Activated naive CD4-positive, alpha-beta T cell treated with anti-CD3 and anti-CD28 coated beads for 36 hours (primary cell): Measurements from ENCODE around the gene SPDEF. TPM values are rescaled to one million over a fixed set of nuclear protein-coding genes. Genes with fewer than 3 reads are reported as not detected.

Source experiments
- CTCF ChIA-PET: fragments of 350-600 bp; sonication (Branson Sonifier 250); formaldehyde crosslinking; loops from one replicate; lab custom pipeline; 2021; ENCODE audit warnings: antibody characterized with exemption; lab: Charles Lee
- DNase-seq: peaks from one replicate; pipeline ENCODE4 v3.0.0-alpha.2; 2020
- H3K27ac Mint-ChIP-seq: one replicate; pipeline ENCODE4 v1.8.0; 2021; ENCODE audit warnings: mild to moderate bottlenecking, mixed read lengths
- H3K27me3 Mint-ChIP-seq: one replicate; pipeline ENCODE4 v1.8.0; 2021; ENCODE audit warnings: low read depth, mixed read lengths
- H3K36me3 Mint-ChIP-seq: one replicate; pipeline ENCODE4 v1.8.0; 2021; ENCODE audit warnings: low read depth, mixed read lengths
- H3K4me1 Mint-ChIP-seq: one replicate; pipeline ENCODE4 v1.8.0; 2021; ENCODE audit warnings: low read depth, mixed read lengths
- H3K4me3 Mint-ChIP-seq: one replicate; pipeline ENCODE4 v1.8.0; 2021; ENCODE audit warnings: mild to moderate bottlenecking, moderate library complexity, mixed read lengths
- H3K9me3 Mint-ChIP-seq: one replicate; pipeline ENCODE4 v1.8.0; 2021; ENCODE audit warnings: mixed read lengths
- intact Hi-C: fragments of 100-400 bp; cut with micrococcal nuclease; formaldehyde crosslinking; loops from one replicate; pipeline ENCODE4 v1.15.1; 2023
- total RNA-seq, 2 experiments: library from RNA; stranded (reverse); gene quantifications; one replicate each; pipeline ENCODE4 v1.2.3, GENCODE V29; 2021

Gene SPDEF
- total RNA-seq, 2 experiments from 2014 or later = 0.24 to 0.35 TPM

GRCh38 chr6:34509782-34510181 lies 46.3 kb downstream of the SPDEF start:
- no peak overlapping the region for H3K27ac Mint-ChIP-seq
- H3K27me3 Mint-ChIP-seq = no peaks in the 10 kb centered on the region
- intact Hi-C loops = no loop called here
- CTCF ChIA-PET = interaction anchor here (0.9 to 1.0 kb wide), 2 partner anchors 36 to 98 kb away, joined by 3 to 5 read pairs; no protein-coding TSS in a partner anchor
- no peaks in the 10 kb centered on the region for H3K36me3 Mint-ChIP-seq
- peaks cover 5% of the 10 kb centered on the region for H3K9me3 Mint-ChIP-seq
- no peak overlapping the region for H3K4me3 Mint-ChIP-seq
- H3K4me1 Mint-ChIP-seq = no peaks in the 10 kb centered on the region
- no peak for DNase-seq

- CTCF ChIA-PET = no interaction called here
- Mint-ChIP-seq H3K27ac (no peak overlapping the region), H3K36me3 (no peaks in the 10 kb centered on the region), H3K4me1 (no peaks in the 10 kb centered on the region), H3K9me3 (peaks cover 5% of the 10 kb centered on the region), H3K27me3 (no peaks in the 10 kb centered on the region), H3K4me3 (no peak overlapping the region)
- intact Hi-C loops = no loop called here
- DNase-seq = no peak
Measured at GRCh38 chr6:34508425-34508824, 47.7 kb downstream of the SPDEF start.

- DNase-seq = no peak
- Mint-ChIP-seq H3K4me1 (no peaks in the 10 kb centered on the region), H3K36me3 (no peaks in the 10 kb centered on the region), H3K4me3 (no peak overlapping the region), H3K9me3 (peaks cover 5% of the 10 kb centered on the region), H3K27ac (no peak overlapping the region), H3K27me3 (no peaks in the 10 kb centered on the region)
- intact Hi-C loops = no loop called here
- CTCF ChIA-PET = no interaction called here
Measured at GRCh38 chr6:34506718-34507117, 49.4 kb downstream of the SPDEF start.

DNA sequence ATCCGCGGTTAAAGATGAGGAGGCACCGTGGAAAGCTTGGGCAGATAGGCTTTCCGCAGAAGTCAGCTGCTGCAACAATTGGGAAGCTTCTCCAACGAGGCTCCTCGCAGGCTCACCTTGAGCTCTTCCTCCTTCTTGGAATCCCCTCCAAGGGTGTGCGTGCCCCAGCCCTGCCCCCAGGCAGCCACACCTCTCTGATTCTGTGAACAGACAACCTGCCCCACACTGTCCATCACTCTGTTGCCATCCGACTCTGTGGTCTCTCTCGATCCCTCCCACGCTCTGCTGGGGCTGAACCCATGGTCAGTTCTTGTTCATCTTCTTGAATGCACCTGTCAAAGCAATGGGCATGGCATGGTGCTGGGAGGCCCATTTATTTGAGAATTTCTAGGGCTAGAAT lies 58.7 kb downstream of the SPDEF start:
- no peaks in the 10 kb centered on the region for H3K9me3 Mint-ChIP-seq
- H3K36me3 Mint-ChIP-seq = no peaks in the 10 kb centered on the region
- no peak overlapping the region for H3K4me3 Mint-ChIP-seq
- no peak for DNase-seq
- no peak overlapping the region for H3K27ac Mint-ChIP-seq
- CTCF ChIA-PET = interaction anchor here (0.6 kb wide), 1 partner anchor 726 kb away, joined by 3 read pairs; no protein-coding TSS in a partner anchor
- intact Hi-C loops = no loop called here
- H3K27me3 Mint-ChIP-seq = no peaks in the 10 kb centered on the region
- no peaks in the 10 kb centered on the region for H3K4me1 Mint-ChIP-seq

- CTCF ChIA-PET = no interaction called here
- Mint-ChIP-seq H3K27ac (no peak overlapping the region), H3K4me1 (peaks cover under 1% of the 10 kb centered on the region), H3K27me3 (no peaks in the 10 kb centered on the region), H3K36me3 (no peaks in the 10 kb centered on the region), H3K9me3 (no peaks in the 10 kb centered on the region), H3K4me3 (no peak overlapping the region)
- no peak for DNase-seq
- intact Hi-C loops = no loop called here
Measured at GRCh38 chr6:34496103-34496685, 59.9 kb downstream of the SPDEF start.

DNA sequence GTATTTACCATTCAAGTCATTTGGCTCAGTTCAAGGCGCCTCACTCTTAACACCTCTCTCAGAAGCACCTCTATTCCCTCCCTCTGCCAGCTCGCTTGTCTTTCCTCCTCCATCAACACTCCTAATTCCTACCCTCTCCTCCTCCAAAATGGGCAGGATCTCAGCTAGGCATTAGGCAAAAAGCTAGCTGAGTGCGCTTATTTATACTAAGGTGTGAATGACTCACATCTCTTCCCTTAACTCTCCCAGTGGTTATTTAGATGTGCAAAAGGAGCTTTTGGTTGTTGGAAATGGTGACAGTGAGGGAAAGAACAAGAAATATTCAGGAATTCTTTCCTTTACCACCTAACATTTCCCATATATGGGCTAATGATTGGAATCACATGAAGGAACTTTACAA lies 61.2 kb downstream of the SPDEF start:
- H3K4me3 Mint-ChIP-seq = no peak overlapping the region
- H3K36me3 Mint-ChIP-seq = no peaks in the 10 kb centered on the region
- CTCF ChIA-PET = interaction anchor here (0.6 kb wide), 1 partner anchor 387 kb away, joined by 4 read pairs; no protein-coding TSS in a partner anchor
- H3K27ac Mint-ChIP-seq = no peak overlapping the region
- H3K9me3 Mint-ChIP-seq = no peaks in the 10 kb centered on the region
- peaks cover 4% of the 10 kb centered on the region for H3K4me1 Mint-ChIP-seq
- intact Hi-C loops = no loop called here
- no peaks in the 10 kb centered on the region for H3K27me3 Mint-ChIP-seq
- DNase-seq = no peak

GRCh38 chr6:34493344-34493743 lies 62.8 kb downstream of the SPDEF start:
- H3K4me1 Mint-ChIP-seq = peaks cover 4% of the 10 kb centered on the region
- no peak overlapping the region for H3K27ac Mint-ChIP-seq
- H3K4me3 Mint-ChIP-seq = no peak overlapping the region
- H3K36me3 Mint-ChIP-seq = no peaks in the 10 kb centered on the region
- no peaks in the 10 kb centered on the region for H3K9me3 Mint-ChIP-seq
- CTCF ChIA-PET = no interaction called here
- intact Hi-C loops = no loop called here
- DNase-seq = no peak
- no peaks in the 10 kb centered on the region for H3K27me3 Mint-ChIP-seq

DNA sequence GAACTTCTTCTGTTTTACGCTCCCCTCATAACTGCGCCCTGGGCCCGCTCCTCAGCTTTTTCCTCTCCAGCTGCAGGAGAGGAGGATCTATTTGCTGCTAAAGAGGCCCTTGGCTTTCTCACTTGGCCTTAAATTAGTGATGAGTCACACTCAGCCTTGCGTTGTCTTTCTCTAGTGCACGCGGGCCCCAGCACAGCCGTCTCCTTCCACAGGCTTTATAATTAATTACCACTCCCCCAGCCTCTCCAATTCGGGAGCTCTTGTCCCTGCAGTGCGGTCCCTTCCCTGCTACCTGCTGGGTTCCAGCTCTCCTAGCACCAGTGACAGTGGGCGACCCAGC lies 65.1 kb downstream of the SPDEF start:
- CTCF ChIA-PET = interaction anchor here (1.3 kb wide), 1 partner anchor 118 kb away, joined by 5 read pairs; no protein-coding TSS in a partner anchor
- Mint-ChIP-seq H3K9me3 (no peaks in the 10 kb centered on the region), H3K27ac (no peak overlapping the region), H3K27me3 (no peaks in the 10 kb centered on the region), H3K36me3 (no peaks in the 10 kb centered on the region), H3K4me3 (no peak overlapping the region), H3K4me1 (peaks cover 7% of the 10 kb centered on the region)
- no peak for DNase-seq
- intact Hi-C loops = no loop called here

DNA sequence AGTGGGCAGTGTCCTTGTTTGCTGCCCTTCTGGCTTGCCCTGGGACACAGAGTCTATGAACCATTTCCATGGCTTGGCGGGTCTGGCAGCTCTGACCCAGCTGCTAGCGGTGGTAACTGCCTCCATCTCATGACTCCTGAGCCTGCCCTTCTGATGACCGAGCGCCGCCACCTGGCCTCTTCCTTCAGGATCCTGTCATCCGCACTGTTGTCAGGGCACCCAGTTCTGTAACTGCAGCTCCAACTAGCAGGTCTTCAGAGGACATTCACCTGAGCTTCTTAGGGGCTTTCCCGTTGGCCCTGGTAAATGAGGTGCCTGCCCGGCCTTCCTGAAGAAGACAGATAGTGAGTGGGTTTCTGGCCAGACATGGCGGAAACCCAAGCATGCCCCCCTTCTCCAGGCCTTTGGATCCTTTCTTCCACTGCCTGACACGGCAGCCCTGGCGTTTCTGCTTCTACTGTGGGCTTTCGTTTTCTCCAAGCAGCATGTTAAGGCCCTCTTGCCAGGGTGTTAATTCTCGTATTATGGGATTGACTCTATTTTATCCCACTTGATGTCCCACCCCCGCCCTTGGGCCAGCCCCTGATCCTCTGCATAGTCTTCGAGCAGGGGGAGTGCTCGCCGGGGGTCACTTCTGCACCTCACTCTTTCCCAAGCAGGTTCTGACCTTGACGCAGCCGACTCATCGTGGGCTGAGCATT lies 65.6 kb downstream of the SPDEF start:
- Mint-ChIP-seq H3K27me3 (no peaks in the 10 kb centered on the region), H3K9me3 (no peaks in the 10 kb centered on the region), H3K4me3 (no peak overlapping the region), H3K4me1 (peaks cover 13% of the 10 kb centered on the region), H3K36me3 (no peaks in the 10 kb centered on the region), H3K27ac (no peak overlapping the region)
- no peak for DNase-seq
- CTCF ChIA-PET = interaction anchor here (1.3 kb wide), 1 partner anchor 118 kb away, joined by 5 read pairs; no protein-coding TSS in a partner anchor
- intact Hi-C loops = no loop called here

DNA sequence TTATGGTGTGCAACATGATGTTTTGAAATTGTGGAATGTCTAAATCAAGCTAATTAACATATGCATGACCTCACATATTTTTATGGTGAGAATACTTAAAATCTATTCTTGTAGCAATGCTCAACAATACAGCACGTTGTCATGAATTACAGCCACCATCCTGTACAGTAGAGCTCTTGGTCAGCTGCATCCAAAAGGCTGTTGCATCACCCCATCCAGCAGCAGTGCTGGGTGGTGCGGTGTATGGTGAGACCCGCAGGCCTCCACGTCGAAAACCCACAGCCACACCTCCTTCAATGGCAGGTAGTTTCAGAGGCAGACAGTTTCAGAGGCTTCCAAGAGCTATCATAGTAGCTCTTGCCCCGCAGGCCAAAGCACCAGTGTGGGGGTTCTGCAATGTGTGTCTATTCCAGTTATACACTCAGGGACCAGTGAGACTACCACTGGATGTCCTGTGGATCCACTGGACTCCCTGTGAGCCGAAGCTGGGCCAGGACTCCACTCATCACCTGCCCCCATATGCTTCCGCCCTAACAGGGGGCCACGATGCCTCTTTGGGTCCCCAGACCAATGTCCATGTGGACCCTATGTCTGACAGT lies 66.8 kb downstream of the SPDEF start:
- Mint-ChIP-seq H3K27me3 (no peaks in the 10 kb centered on the region), H3K9me3 (no peaks in the 10 kb centered on the region), H3K36me3 (no peaks in the 10 kb centered on the region), H3K27ac (no peak overlapping the region), H3K4me1 (peaks cover 25% of the 10 kb centered on the region), H3K4me3 (no peak overlapping the region)
- no peak for DNase-seq
- intact Hi-C loops = no loop called here
- CTCF ChIA-PET = interaction anchor here (0.8 kb wide), 1 partner anchor 121 kb away, joined by 3 read pairs; no protein-coding TSS in a partner anchor
